ENCODE results near the gene TMEM121.

The TMEM121 gene

DNA sequence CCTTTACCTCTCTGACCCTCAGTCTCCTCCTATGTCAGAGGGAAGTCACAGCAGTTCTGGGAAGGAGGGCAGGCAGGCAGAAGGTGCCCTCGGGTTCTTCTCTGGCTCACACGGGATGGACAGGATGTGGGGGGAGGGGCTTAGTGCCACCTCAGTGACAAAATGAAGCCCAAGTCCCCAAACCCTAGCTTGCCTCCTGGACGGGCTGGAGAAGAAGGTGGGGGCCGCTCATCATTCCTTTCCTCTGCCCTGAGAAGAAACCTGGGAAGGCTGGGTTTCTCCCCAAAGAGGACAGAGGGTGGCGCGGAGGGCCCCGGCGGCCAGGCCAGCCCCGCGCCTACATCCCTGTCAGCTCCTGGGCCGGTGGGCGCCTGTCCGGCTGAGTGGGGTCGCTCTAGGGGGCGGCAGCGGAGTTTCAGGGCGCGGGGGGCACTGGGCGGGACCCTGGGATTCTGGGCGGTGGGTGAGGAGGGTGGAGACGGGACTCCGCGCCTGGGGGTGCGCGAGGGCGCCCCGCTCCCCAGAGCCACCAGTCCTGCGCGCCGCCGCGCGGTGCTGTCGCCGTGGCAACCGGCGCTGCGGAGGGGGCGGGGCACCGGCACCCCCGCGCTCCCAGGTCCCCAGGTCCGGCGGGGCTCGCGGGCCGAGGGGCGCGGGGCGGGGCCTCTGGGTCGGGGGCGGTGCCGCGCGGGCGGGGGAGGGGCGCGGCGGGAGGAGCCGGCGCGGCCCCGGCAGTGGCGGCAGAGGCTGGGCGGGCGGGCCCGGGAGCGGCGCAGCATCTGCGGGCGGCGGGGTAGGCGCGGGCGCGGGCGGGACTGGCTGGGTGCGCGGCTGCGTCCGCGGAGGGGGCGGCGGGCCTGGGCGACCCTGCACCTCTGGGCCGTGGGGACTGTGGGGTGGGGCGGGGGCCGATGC lies at the start of gene TMEM121:
TSS of gene TMEM121 (plus strand) at position 723 of the 915 bp plus-strand sequence. CDS start 2,252 bp downstream, outside the sequence.
- DNase-seq, result peak; percentile 37

DNA sequence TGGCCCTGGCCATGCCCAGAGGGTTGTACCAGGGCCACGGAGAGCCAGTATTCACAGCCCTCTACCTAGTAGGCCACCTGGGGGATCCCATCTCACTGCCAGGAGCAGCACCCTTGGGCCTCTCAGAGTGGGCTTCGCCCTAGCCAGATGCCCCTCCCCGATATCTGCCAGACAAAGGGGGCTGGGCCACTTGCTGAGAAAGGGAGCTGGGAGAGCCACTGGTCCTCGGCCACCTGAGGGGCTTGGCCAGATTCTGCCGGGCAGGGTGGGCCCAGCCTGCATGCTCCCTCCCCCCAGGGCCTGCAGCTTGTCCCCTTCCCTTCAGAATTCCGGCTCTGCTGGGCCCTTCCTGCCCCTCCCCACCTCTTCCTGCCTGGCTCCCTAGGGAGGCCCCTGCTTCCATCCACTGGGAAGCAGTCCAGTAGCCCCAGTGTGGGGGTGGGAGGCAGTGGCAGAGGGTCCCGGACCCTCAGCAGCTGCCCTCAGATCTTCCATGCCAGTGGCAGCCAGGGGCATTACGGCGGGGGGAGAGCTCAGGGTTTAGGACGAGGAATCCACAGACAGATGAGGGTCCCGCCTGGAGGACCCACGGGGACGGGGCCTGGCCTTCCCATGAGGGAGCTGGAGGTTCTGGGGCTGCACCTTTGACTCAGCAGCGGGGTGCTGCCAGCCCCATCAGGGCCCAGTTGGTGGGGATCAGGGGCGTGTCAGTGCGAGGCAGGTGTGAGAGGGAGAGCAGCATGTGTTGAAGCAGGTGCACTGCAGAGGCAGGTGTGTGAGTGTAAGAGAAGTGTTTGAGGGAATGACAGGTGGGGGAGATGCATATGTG lies 49.3 kb upstream of the TMEM121 start:
- no peak for DNase-seq

DNA sequence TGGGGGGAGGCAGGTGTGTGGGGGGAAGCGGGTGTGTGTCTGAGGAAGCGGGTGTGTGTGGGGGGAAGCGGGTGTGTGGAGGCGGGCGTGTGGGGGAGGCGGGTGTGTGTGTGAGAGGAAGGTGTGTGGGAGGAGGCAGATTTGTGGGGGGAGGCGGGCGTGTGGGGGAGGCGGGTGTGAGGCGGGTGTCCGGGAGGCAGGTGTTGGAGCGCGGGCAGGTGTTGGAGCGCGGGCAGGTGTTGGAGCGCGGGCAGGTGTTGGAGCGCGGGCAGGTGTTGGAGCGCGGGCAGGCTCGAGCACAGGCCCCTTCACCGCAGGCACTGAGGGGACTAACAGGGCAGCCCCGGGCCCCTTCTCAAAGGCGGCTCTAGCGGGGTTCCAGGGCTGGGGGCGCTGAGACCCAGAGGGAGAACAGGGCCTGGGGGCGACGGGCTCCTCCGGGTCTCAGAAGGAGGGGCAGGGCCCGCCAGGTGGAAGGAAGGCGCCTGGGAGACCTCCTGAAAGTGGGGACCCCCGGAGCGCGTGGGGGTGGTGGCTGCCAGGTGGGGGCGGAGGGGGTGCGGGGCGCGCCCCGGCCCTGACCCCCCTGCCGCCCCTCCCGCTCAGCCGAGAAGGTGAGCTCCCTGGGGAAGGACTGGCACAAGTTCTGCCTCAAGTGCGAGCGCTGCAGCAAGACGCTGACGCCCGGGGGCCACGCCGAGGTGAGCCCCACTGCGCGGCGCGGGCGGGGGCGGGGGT lies 48.6 kb upstream of the TMEM121 start:
- DNase-seq, result no peak

DNA sequence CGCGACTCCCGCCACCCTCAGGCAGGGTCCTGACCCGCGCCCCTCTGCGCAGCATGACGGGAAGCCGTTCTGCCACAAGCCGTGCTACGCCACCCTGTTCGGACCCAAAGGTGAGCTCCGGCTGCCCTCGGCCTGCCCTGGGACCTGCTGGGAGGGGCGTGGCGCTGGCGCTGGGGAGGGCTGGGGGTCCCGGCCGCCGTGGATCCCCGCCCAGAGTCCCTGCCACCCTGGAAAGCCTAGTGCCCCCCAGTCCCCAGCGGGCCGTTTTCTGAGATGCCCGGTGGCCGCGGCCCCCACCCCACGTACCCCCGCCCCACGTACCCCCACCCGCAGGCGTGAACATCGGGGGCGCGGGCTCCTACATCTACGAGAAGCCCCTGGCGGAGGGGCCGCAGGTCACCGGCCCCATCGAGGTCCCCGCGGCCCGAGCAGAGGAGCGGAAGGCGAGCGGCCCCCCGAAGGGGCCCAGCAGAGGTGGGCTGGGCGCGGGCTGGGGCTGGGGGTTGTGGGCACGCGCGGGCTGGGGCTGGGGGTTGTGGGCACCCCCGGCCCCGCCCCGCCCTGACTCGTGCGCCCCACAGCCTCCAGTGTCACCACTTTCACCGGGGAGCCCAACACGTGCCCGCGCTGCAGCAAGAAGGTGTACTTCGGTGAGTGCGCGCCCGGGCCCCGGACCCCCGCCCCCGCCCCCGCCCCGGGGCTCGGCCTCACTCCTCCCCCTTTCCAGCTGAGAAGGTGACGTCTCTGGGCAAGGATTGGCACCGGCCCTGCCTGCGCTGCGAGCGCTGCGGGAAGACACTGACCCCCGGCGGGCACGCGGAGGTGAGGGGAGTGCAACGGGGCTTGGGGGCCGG lies 47.8 kb upstream of the TMEM121 start:
- no peak for DNase-seq

DNA sequence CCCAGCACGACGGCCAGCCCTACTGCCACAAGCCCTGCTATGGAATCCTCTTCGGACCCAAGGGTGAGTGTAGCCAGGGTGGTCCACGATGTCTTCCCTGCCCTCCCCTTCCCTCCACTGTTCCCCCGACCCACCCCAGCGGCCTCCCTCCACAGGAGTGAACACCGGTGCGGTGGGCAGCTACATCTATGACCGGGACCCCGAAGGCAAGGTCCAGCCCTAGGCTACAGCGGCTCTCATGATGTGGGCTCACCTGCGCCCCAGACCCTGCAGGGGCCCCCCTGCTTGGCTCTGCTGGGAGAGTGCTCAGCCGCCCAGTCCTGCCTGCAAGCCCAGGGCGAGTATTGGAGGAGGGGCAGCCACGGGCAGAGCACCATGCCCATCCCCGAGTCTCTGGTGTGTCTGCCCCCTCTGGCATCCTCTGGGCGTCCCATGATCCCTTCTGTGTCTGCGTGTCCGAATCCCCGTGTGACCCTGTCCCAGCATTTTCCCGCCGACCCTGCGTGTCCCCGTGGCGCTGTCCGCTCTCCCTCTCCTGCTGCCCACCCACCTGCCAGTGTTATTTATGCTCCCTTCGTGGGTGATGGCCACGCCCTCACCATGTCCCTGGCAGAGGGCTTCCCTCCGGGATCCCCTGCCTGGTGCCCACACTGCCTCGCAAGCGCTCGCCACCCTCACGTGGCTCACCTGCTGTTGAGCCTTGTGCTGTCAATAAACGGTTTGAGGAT lies 46.8 kb upstream of the TMEM121 start:
- DNase-seq, result no peak

DNA sequence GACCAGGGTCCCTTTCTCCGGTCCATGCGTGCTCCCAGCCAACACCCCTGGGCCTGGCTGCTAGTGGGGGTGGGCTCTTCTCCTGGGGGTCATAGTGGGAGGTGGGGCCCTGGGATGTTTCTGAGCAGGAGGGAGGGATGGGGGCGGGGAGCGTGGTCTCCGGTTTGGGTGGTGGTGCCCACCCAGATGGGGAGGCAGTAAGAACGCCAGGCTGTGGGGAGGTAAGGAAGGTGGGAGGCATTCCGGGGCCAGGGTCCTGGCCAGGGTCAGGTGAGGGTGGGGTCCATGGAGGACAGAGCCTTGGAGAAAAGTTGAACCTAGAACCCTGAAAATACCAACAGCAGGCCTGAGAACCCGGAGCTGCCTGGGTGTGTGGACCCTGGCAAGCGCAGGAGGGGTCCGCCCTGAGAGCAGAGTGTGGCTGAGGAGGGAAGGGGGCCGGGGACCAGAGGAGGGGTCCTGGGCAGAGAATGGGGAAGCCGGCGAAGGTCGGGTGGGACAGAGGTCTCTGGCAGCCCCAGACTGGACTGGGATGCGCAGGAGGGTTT lies 46.1 kb upstream of the TMEM121 start:
- DNase-seq, result no peak

DNA sequence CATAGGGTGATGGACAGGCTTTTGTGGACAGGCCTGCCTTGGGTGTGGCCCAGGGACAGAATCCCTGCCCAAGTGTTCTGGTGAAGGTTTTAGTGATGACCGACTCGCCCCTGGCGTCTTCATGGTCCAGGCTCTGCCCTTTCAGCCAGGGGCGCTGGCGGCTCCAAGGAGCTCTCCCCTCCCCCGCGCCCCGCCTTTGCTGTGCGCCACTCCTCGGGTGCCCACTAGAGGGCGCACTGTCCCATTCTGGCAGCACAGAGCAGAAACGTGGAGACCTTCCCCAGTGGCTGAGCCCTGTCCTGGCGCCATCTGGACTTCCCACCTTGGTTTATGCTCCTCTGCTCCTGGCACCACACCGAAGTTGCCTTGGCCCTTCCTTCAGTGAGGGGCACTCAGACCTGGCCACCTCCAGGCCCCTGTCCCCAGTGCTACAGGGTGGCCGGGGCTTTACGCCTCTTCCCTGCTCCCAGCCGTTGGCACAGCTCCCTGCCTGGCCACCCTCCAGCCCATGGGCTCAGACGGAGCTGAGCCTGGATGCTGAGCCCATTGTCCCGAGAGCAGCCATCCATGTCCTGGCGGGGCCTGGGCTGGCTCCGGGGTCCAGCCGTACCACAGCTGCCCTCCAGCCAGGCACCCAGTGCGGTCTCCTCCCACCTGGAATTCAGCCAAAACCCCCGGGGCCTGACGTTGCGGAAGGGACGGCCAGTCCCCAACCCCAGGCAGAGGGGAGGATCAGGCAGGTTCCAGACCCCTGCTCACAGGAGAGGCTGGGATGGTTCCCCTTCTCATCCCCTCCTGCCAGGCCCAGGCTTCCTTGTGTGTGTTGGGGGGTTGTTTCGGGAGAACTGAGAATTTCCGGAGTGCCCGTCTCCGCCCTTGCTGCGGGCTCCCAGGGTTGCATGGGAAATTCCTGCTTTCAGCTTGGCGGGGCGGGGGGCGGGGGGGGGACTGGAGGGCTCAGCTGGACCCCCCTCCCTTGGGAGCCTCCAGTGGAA lies 45.3 kb upstream of the TMEM121 start:
- DNase-seq, result peak; percentile 88

DNA sequence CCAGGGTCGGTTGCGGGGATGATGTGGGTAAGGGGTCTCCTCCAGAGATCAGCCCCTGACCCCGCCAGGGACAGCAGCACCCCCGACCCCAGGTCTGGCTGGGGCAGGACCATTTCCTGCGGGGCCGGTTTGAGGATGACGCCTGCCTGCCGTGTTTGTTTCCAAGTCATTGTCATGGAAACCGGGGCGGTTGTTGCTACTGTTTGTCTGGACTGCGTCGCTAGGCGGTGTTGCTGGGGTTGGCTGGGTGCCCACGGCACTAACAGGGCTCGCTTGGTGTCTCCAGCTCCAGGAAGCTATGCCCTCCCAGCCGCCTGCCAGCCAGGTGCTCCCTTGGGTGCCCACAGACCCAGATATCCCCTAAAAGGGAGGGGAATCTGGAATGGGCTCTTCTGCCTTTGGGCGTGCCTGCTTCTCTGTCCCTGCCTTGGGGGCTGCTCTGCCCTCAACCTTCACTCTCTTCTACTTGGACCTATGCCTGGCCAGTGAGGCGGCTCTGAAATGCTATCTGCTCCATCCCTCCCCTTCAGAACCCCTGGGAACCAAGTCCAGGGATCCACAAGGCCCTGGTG lies 44.4 kb upstream of the TMEM121 start:
- DNase-seq, result peak; percentile 74

DNA sequence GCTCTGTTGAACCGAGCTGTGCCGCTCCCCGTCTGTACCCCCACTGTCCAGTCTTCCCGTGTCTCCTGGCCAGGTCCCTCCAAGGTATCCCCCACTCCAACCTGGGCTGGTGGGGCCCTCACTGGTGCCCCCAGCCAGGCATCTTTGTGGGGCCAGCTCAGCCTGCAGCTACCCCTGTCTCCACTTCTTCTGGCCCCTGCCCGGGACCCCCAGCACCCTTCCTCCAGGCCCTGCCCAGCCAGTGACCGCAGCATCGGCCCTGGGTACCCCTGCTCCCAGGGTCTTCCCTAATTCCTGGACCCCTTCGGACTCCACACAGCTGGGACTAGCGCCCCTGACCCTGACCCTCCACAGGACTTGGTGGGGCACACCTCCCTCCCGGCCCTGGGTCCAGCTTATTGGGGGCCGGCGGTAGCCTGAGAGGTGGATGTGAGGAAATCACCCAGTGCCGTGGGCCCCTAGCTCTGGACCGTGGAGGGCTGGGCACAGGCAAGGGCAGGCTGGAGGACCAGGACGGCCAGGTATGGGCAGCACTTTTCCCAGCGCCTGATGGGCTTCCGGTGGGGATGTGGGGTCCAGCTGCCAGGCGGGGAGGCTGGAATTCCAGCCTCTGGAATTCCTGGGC lies 43.8 kb upstream of the TMEM121 start:
- DNase-seq, result no peak

DNA sequence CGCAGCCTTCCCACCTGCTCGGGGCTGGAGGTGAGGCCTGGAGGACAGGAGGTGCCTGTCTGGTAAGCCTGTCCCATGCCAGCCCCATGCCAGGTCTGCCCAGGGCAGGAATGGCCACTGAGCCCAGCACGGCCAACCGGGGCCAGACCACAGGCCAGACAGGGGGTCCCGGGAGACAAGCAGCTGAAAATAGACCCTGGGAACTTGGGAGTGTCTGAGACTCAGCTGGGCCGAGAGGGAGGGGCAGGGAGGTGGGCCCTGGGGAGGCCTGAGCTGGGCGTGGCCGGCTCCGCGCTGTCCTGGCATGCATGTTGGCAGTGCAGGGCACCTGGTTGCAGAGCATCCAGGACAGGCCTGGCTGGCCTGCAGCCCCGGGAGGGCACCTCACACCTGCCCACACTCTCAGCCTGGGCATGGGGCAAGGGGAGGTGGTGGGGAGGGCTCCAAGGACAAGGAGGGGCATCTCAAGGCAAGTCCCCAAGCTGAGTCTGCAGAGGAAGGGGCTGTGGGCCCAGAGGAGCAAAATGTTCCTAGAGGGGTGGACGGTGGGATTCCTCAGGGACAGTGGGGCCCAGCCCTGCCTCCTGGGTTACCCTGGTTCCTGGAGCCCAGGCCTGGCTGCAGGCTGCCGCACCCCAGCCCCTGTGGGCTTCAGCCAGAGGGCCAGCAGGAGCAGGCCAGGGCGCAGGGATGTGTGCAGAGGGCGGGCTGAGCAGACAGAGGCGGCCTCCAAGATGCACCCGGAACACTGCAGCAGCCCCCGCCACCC lies 42.9 kb upstream of the TMEM121 start:
- DNase-seq, result no peak

DNA sequence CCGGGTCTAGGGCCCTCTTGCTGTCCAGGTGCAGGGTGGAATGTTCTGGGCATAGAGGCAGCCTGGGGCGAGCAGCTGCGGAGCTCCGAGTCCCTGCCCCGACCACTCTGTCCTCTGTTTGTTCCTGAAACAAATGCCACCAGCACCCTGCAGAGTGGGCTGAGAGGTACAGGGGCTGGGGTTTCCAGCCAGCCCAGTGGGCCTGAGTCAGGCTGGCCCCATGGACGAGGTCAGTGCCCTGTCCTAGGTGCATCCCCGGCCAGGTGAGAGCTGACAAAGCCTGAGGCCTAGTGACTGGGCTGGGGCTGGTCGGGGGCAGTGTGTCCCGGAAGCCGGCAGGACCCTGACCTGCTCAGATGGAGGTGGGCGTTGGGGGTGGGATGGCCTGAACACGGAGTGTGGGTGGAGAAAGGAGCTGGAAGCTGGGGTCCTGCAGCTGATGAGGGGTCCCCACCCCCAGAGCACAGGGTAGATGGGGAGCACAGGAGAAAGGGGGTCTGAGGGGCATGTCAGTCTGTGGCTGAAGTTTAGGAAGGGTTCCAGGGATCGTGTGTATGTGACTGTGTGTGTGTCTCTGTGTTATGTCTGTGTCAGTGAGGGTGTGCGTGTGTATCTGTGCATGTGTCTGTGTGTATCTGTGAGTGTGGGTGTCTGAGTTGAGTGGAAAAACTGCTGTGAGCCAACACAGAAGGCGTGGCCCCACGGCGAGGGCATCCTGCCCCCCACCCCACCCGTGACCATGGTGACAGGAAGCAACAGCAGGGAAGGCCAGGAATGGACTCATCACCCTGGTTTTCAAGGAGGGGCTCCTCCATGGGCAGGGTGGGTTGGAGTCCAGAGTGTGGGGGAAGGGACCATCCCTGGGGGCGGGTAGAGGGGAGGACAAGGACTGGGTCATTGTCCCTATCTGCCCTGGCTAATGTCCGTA lies 42.0 kb upstream of the TMEM121 start:
- DNase-seq, result no peak

DNA sequence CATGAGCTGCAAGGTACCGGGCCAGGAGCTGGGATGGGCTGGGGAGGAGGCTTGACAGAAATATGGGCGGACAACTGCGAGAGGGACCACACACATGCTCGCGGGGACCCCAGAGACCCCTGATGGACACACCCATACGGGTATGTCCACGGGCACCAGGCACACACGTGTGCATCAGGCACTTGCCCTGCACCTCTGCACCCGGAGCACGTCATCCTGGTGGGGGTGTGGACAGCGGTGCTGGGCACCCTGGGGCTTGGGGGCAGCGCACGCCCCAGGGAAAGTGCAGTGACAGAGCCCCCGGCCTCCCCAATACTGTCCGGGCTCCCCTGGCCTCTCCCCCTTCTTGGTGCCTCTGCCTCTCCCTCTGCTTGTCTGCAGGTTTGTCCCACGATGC lies 41.4 kb upstream of the TMEM121 start:
- no peak for DNase-seq

DNA sequence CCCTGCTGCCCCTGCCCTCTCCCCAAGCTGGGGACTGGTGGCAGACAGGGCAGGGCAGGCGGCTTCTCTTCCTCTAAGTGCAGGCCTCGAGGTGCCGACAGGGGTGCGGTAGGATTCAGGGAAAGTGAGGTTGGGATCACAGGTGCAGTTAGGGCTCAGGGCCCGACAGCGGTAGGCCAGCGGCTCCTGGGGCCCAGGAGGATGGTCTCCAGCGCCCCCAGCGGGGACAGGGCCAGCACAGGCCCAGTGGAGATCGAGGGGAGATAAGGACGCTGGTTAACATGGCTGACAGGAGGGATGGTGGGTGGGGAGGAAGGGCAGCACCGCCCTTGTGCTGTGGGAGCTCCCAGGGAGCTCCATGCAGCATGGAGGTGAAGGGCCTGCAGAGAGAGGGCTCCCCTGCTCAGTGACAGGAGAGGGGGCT lies 40.6 kb upstream of the TMEM121 start:
- no peak for DNase-seq

DNA sequence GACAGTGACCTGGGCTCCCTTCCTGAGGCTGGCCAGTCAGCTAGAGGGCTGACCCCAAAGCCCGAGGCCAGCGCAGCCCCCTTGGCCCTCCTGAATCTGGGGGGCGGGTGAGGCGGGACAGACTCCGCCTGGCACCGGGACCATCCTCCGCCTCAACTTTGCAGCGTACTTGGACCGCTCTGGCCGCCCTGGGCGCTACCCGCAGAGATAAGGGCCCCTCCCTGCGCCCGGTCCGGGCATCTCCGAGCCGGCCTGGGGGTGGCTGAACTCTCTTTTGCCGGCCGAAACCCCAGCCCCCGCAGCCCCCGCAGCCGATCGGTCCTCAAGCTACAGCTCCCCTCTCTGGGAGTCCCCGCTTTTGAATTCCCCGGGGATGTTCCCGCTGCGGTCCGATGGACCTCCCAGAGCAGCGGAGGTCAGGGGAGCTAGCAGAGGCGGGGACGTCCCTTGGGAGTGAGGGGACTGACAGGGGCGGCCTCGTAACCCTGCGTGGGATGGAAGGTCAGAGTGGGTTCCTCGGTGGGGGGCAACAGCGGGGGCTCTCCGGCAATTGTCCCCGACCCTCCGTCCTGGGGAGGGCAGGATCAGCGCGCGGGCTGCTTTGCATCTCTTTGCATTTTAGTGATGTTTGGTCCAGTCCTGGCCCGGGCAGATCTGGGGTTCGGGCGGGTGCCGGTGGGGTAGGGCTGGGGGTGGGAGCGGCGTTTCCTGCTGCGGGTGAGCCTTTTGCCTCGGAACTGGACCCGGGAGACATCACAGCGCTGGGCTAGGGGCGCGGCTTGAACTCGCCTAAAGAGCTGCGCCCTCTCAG lies 40.0 kb upstream of the TMEM121 start, which contains the start of gene CRIP1:
TSS of gene CRIP1 (plus strand) at position 724 of the 811 bp plus-strand sequence. CDS start 374 bp downstream, outside the sequence.
- no peak for DNase-seq

DNA sequence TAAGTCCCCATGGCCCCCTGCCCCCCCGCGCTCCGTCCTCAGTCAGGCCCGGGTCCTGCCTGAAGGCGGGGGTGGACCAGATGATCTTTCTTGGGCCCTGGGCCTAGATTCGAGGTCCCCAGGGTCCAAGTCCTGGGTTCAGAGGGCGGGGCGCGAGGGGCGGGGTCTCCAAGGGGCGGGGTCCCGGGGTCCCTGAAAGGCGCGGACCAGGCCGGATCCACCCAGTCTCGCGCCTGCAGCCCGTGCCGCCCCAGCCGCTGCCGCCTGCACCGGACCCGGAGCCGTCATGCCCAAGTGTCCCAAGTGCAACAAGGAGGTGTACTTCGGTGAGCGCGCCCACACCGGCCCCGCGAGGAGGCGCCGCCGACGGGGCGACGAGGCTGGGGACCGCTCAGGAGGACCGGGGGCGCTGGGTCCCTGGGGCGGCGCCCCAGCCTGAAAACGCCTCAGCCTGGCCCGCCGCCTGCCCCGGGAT lies 39.4 kb upstream of the TMEM121 start:
- peak; percentile 44 for DNase-seq

Data from stimulated activated CD4-positive, alpha-beta T cell treated with anti-CD3 and anti-CD28 coated beads, Interleukin-12 subunit alpha, Interleukin-12 subunit beta, amount 100 ng/mL, for 4 hours (primary cell).